HL-60 (cell line): Measurements from ENCODE around the gene DLD.
"Not testable (repeated sequence)": the region's sequence is repeated elsewhere in the genome, so short reads cannot be mapped to it uniquely, and the experiment has no call there.

Experiments
- DNase-seq, 2 experiments: peaks; one replicate each; pipeline ENCODE4 v3.0.0-alpha.2; 2010 to 2020; ENCODE audit warnings: low read depth in 1 of 2, low spot score in 1 of 2
- H3K27ac ChIP-seq: fragments of 250-450 bp; sonication (Bioruptor Pico); replicated peaks from 2 replicates; pipeline ENCODE4 v1.5.1; 2020; ENCODE audit warnings: mild to moderate bottlenecking, moderate library complexity
- H3K27me3 ChIP-seq: fragments of 250-450 bp; sonication (Bioruptor Pico); 2 replicates; pipeline ENCODE4 v1.5.1; 2021; ENCODE audit warnings: mild to moderate bottlenecking, moderate library complexity; ENCODE audit not compliant: insufficient read depth, poor library complexity, severe bottlenecking
- H3K4me3 ChIP-seq: replicated peaks from 2 replicates; pipeline ENCODE4 v1.5.1; 2011; ENCODE audit warnings: mild to moderate bottlenecking, control low read depth, low read length; ENCODE audit not compliant: insufficient read depth
- CTCF ChIP-seq: IDR thresholded peaks from one replicate; pipeline ENCODE4 v1.5.1; 2011; ENCODE audit warnings: low read length, control low read depth, inconsistent platforms; ENCODE audit not compliant: insufficient read depth
- GABPA ChIP-seq: IDR thresholded peaks from 2 replicates; pipeline ENCODE4 v1.6.1; 2012; ENCODE audit warnings: low read depth
- POLR2AphosphoS5 ChIP-seq: IDR thresholded peaks from 2 replicates; pipeline ENCODE4 v1.6.1; 2012; ENCODE audit warnings: low read depth
- REST ChIP-seq: IDR thresholded peaks from 2 replicates; pipeline ENCODE4 v1.6.1; 2012; ENCODE audit warnings: low read depth; ENCODE audit not compliant: insufficient replicate concordance
- SPI1 ChIP-seq: IDR thresholded peaks from 2 replicates; pipeline ENCODE4 v1.6.1; 2012; ENCODE audit warnings: low read depth, mild to moderate bottlenecking, borderline replicate concordance

Gene DLD

DNA sequence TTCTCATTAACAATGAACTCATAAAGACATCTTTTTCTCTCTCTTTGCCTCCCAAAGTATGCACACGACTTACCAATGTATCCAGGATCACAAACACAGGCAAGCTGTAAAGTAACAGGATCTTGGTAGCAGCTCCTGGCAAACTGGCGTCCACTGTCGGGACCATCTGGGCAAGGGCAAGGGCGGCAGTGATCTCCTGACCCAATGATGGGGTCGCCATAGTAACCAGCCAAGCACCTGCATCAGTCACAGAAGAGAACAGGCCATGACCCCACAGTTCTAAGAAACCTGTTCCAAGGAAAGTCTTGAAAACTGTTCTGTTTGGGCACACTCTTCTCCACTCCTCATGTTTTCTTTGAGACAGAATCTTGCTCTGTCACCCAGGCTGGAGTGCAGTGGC, 64.4 kb downstream of the DLD start:
- no peak overlapping the region for H3K4me3 ChIP-seq
- no peak for TF ChIP-seq POLR2AphosphoS5
- no peak for TF ChIP-seq CTCF
- no peak for TF ChIP-seq GABPA
- no peak for TF ChIP-seq REST
- no peak for TF ChIP-seq SPI1
- no peaks in the 10 kb centered on the region for H3K27me3 ChIP-seq
- DNase-seq: no peak
- no peak overlapping the region for H3K27ac ChIP-seq

DNA sequence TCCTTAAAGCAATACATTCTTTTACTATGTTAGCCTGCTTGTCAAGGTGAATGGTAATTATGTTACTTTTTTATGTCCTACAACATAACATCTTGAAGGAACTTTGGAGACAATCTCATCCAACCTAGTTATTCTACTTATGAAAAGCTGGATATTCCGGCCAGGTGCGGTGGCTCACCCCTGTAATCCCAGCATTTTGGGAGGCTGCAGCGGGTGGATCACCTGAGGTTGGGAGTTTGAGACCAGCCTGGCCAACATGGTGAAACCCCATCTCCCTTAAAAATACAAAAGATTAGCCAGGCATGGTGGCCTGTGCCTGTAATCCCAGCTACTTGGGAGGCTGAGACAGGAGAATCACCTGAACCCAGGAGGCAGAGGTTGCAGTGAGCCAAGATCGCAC, 66.0 kb downstream of the DLD start:
- not testable (repeated sequence) for DNase-seq, H3K27ac ChIP-seq, H3K27me3 ChIP-seq, H3K4me3 ChIP-seq

DNA sequence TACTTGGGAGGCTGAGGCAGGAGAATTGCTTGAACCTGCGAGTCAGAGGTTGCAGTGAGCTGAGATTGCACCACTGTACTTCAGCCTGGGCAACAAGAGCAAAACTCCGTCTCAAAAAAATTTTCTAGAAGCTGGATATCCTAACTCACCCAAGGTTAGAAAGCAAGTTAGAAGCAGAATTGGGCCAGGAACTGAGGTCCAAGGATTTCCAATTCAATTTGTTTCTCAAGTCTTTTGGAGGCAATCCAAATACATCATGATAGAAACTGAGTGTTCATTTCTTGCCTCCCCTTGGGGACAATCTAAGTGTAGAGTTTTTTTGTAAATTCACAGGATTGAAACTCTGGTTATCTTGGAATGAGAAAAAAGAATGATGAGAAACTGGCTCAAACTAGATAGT, 66.5 kb downstream of the DLD start:
- no peak overlapping the region for H3K27ac ChIP-seq
- DNase-seq: no peak
- peaks cover 2% of the 10 kb centered on the region for H3K27me3 ChIP-seq
- no peak overlapping the region for H3K4me3 ChIP-seq
- no peak for TF ChIP-seq GABPA
- TF ChIP-seq CTCF: no peak
- no peak for TF ChIP-seq REST
- TF ChIP-seq POLR2AphosphoS5: no peak
- no peak for TF ChIP-seq SPI1

- Histone ChIP-seq H3K27me3 (peaks cover 2% of the 10 kb centered on the region), H3K4me3 (no peak overlapping the region), H3K27ac (no peak overlapping the region)
- TF ChIP-seq GABPA: no peak
- TF ChIP-seq POLR2AphosphoS5: no peak
- TF ChIP-seq SPI1: no peak
- TF ChIP-seq REST: no peak
- no peak for TF ChIP-seq CTCF
- DNase-seq: no peak
Measured at GRCh38 chr7:107958764-107959526, 68.0 kb downstream of the DLD start.
